Lower leg skin (tissue), 3 donors: ENCODE results near the gene ITSN1.

Experiments
- CTCF ChIP-seq, 3 donors: fragments of 450-650 bp; IDR thresholded peaks; one replicate each; pipeline ENCODE4 v1.5.1; 2016; ENCODE audit warnings: antibody characterized with exemption in 3 of 3, mild to moderate bottlenecking in 3 of 3, moderate library complexity in 2 of 3
- POLR2A ChIP-seq, 2 donors: fragments of 450-650 bp; IDR thresholded peaks; one replicate each; pipeline ENCODE4 v1.6.1; 2016 to 2017; ENCODE audit warnings: antibody characterized with exemption in 2 of 2, mild to moderate bottlenecking in 1 of 2, moderate library complexity in 1 of 2

DNA sequence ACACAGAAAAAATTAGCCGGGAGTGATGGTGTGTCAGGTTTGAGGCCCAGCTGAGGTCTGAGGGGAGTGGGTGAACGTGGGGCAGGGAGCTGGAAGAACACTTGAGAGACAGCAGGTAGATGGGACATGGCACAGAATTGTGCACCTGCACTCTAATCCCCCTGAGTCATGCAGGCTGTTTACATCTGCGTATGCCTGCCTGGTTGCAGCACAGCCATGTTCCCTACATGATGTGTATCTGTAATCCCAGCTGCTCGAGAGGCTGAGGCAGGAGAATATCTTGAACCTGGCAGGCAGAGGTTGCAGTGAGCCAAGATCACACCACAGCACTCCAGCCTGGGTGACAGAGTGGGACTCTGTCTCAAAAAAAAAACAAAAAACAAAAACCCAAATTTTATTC lies 228.5 kb downstream of the ITSN1 start:
- TF ChIP-seq CTCF (IDR thresholded peaks at IDR 0.05) (no peak), POLR2A (IDR thresholded peaks at IDR 0.05) (no peak)
